HEK293 (cell line): ENCODE measurements around the gene PDC.

Source experiments
- CTCF ChIA-PET: fragments of 350-600 bp; formaldehyde crosslinking; extraction: SDS; loops from one replicate; lab custom pipeline; 2021; ENCODE audit warnings: antibody characterized with exemption; lab: Yijun Ruan, JAX
- POLR2A ChIA-PET: fragments of 300-600 bp; formaldehyde crosslinking; extraction: SDS; loops from one replicate; lab custom pipeline; 2020; ENCODE audit warnings: antibody characterized with exemption, inconsistent platforms; lab: Yijun Ruan, JAX
- H3K27ac ChIP-seq: fragments of 200-500 bp; sonication (Bioruptor generic); 2 replicates; pipeline ENCODE4 v1.5.1; 2014; ENCODE audit warnings: low read depth, low read length, control low read depth, inconsistent platforms; ENCODE audit errors: extremely low read depth
- H3K36me3 ChIP-seq, 2 experiments: fragments of 200-500 bp in 1 of 2; sonication (Bioruptor generic) in 1 of 2; 1 replicate in 1 of 2; 2 replicates in 1 of 2; pipeline ENCODE4 v1.5.1; 2014 to 2017; ENCODE audit warnings: inconsistent platforms in 2 of 2, low read length in 2 of 2; ENCODE audit not compliant: control insufficient read depth in 2 of 2, insufficient read depth in 1 of 2
- H3K4me1 ChIP-seq: fragments of 200-500 bp; sonication (Bioruptor generic); 2 replicates; pipeline ENCODE4 v1.5.1; 2014; ENCODE audit warnings: mild to moderate bottlenecking, low read length, inconsistent platforms; ENCODE audit not compliant: control insufficient read depth, insufficient read depth
- H3K4me3 ChIP-seq: 2 replicates; pipeline ENCODE4 v1.5.1; 2011; ENCODE audit warnings: low read depth, mild to moderate bottlenecking, control low read depth, low read length, moderate library complexity
- H3K9me3 ChIP-seq: fragments of 200-500 bp; sonication (Bioruptor generic); 2 replicates; pipeline ENCODE4 v1.5.1; 2014; ENCODE audit warnings: low read depth, low read length, inconsistent platforms; ENCODE audit not compliant: control insufficient read depth, insufficient read depth
- KLF16 ChIP-seq: fragments of 450-650 bp; formaldehyde crosslinking; IDR thresholded peaks from 2 replicates; pipeline ENCODE4 v1.5.1; 2017; ENCODE audit warnings: missing biosample characterization, missing genetic modification characterization
- MZF1 ChIP-seq: fragments of 450-650 bp; formaldehyde crosslinking; IDR thresholded peaks from 2 replicates; pipeline ENCODE4 v1.5.1; 2017; ENCODE audit warnings: missing biosample characterization, missing genetic modification characterization, borderline replicate concordance
- SALL2 ChIP-seq: fragments of 450-650 bp; formaldehyde crosslinking; IDR thresholded peaks from 2 replicates; pipeline ENCODE4 v1.5.0; 2017; ENCODE audit warnings: missing biosample characterization, mild to moderate bottlenecking, missing genetic modification characterization, borderline replicate concordance
- ZBTB1 ChIP-seq: fragments of 450-650 bp; formaldehyde crosslinking; IDR thresholded peaks from 2 replicates; pipeline ENCODE4 v1.5.1; 2016; ENCODE audit warnings: missing biosample characterization, missing genetic modification characterization
- ZBTB7A ChIP-seq: fragments of 450-650 bp; formaldehyde crosslinking; IDR thresholded peaks from 2 replicates; pipeline ENCODE4 v1.5.1; 2016; ENCODE audit warnings: low read depth, missing biosample characterization, missing genetic modification characterization
- ZFP41 ChIP-seq: fragments of 450-650 bp; formaldehyde crosslinking; IDR thresholded peaks from 2 replicates; pipeline ENCODE4 v1.5.1; 2016; ENCODE audit warnings: missing biosample characterization, missing genetic modification characterization, borderline replicate concordance
- ZNF10 ChIP-seq: fragments of 450-650 bp; formaldehyde crosslinking; IDR thresholded peaks from 2 replicates; pipeline ENCODE4 v1.5.1; 2017; ENCODE audit warnings: missing biosample characterization, missing genetic modification characterization
- ZNF132 ChIP-seq: fragments of 450-650 bp; formaldehyde crosslinking; IDR thresholded peaks from 2 replicates; pipeline ENCODE4 v1.5.1; 2017; ENCODE audit warnings: missing biosample characterization, missing genetic modification characterization, borderline replicate concordance
- ZNF146 ChIP-seq: fragments of 450-650 bp; formaldehyde crosslinking; IDR thresholded peaks from 2 replicates; pipeline ENCODE4 v1.5.1; 2016; ENCODE audit warnings: missing biosample characterization, missing genetic modification characterization
- ZNF155 ChIP-seq: fragments of 450-650 bp; formaldehyde crosslinking; IDR thresholded peaks from 2 replicates; pipeline ENCODE4 v1.5.1; 2016; ENCODE audit warnings: missing biosample characterization, missing genetic modification characterization
- ZNF157 ChIP-seq: fragments of 450-650 bp; formaldehyde crosslinking; IDR thresholded peaks from 2 replicates; pipeline ENCODE4 v1.5.1; 2016; ENCODE audit warnings: missing biosample characterization, missing genetic modification characterization
- ZNF214 ChIP-seq: fragments of 450-650 bp; formaldehyde crosslinking; IDR thresholded peaks from 2 replicates; pipeline ENCODE4 v1.5.1; 2017; ENCODE audit warnings: missing biosample characterization, mild to moderate bottlenecking, missing genetic modification characterization, borderline replicate concordance
- ZNF23 ChIP-seq: fragments of 450-650 bp; formaldehyde crosslinking; IDR thresholded peaks from 2 replicates; pipeline ENCODE4 v1.5.1; 2016; ENCODE audit warnings: missing biosample characterization, missing genetic modification characterization, borderline replicate concordance
- ZNF335 ChIP-seq: fragments of 450-650 bp; formaldehyde crosslinking; conservative IDR thresholded peaks from 2 replicates; pipeline ENCODE4 v1.5.1; 2016; ENCODE audit warnings: missing biosample characterization, missing genetic modification characterization
- ZNF501 ChIP-seq: fragments of 450-650 bp; formaldehyde crosslinking; IDR thresholded peaks from 2 replicates; pipeline ENCODE4 v1.5.1; 2016; ENCODE audit warnings: missing biosample characterization, missing genetic modification characterization
- ZNF544 ChIP-seq: fragments of 450-650 bp; formaldehyde crosslinking; IDR thresholded peaks from 2 replicates; pipeline ENCODE4 v1.5.0; 2017; ENCODE audit warnings: missing biosample characterization, missing genetic modification characterization
- ZNF561 ChIP-seq: fragments of 450-650 bp; IDR thresholded peaks from 2 replicates; pipeline ENCODE4 v1.5.1; 2018; ENCODE audit warnings: missing biosample characterization, missing genetic modification characterization, borderline replicate concordance
- ZNF600 ChIP-seq: fragments of 450-650 bp; formaldehyde crosslinking; IDR thresholded peaks from 2 replicates; pipeline ENCODE4 v1.5.1; 2016; ENCODE audit warnings: missing biosample characterization, missing genetic modification characterization
- ZNF621 ChIP-seq: fragments of 450-650 bp; formaldehyde crosslinking; IDR thresholded peaks from 2 replicates; pipeline ENCODE4 v1.5.1; 2017; ENCODE audit warnings: missing biosample characterization, missing genetic modification characterization
- ZNF629 ChIP-seq: fragments of 450-650 bp; formaldehyde crosslinking; IDR thresholded peaks from 2 replicates; pipeline ENCODE4 v1.5.1; 2017; ENCODE audit warnings: missing biosample characterization, missing genetic modification characterization
- ZNF658 ChIP-seq: fragments of 450-650 bp; formaldehyde crosslinking; IDR thresholded peaks from 2 replicates; pipeline ENCODE4; 2016; ENCODE audit warnings: missing biosample characterization, missing genetic modification characterization
- ZNF776 ChIP-seq: fragments of 450-650 bp; formaldehyde crosslinking; IDR thresholded peaks from 2 replicates; pipeline ENCODE4 v1.5.0; 2017; ENCODE audit warnings: missing biosample characterization, missing genetic modification characterization, borderline replicate concordance
- ZNF830 ChIP-seq: fragments of 450-650 bp; IDR thresholded peaks from 2 replicates; pipeline ENCODE4 v1.5.0; 2018; ENCODE audit warnings: missing biosample characterization, missing genetic modification characterization, low read depth, mild to moderate bottlenecking, moderate library complexity
- ZSCAN16 ChIP-seq: fragments of 450-650 bp; formaldehyde crosslinking; IDR thresholded peaks from 2 replicates; pipeline ENCODE4 v1.5.1; 2016; ENCODE audit warnings: missing biosample characterization, missing genetic modification characterization
- TF ChIP-seq, protein P1 (sequence below): fragments of 450-650 bp; formaldehyde crosslinking; IDR thresholded peaks from 2 replicates; pipeline ENCODE4 v1.5.1; 2017; ENCODE audit warnings: missing biosample characterization, missing genetic modification characterization
- TF ChIP-seq, protein P2 (sequence below): fragments of 450-650 bp; formaldehyde crosslinking; IDR thresholded peaks from 2 replicates; pipeline ENCODE4 v1.5.1; 2016; ENCODE audit warnings: missing biosample characterization, missing genetic modification characterization
- TF ChIP-seq, protein P3 (sequence below): fragments of 450-650 bp; formaldehyde crosslinking; IDR thresholded peaks from 2 replicates; pipeline ENCODE4 v1.5.1; 2016; ENCODE audit warnings: missing biosample characterization, missing genetic modification characterization, low read depth
- TF ChIP-seq, protein P4 (sequence below): IDR thresholded peaks from 2 replicates; pipeline ENCODE4 v1.6.1; 2011; ENCODE audit warnings: mild to moderate bottlenecking, low read depth, low read length, borderline replicate concordance
- TF ChIP-seq, protein P5 (sequence below): fragments of 450-650 bp; formaldehyde crosslinking; IDR thresholded peaks from 2 replicates; pipeline ENCODE4 v1.5.1; 2016; ENCODE audit warnings: missing biosample characterization, missing genetic modification characterization
- TF ChIP-seq, protein P6 (sequence below): fragments of 450-650 bp; formaldehyde crosslinking; IDR thresholded peaks from 2 replicates; pipeline ENCODE4 v1.5.1; 2017; ENCODE audit warnings: missing biosample characterization, missing genetic modification characterization

The PDC gene

DNA sequence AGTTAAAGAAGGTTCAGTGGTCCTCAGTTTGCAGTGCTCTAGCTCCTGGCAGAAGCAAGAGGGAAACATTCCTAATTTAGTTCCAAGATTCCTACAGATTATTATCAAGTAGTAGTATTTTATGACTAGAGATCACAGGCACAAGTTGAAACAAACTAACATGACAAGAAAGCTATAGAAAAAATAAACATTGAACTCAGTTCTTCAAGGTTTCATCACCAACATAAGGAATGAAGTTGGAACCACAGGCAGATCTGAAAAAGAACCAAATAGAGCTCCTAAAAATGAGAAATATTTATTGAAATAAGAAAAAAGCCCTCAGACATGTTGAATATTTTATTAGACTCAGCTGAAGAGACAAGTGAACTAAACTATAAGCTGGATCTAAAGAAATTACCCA lies 40.6 kb downstream of the PDC start:
- H3K4me1 ChIP-seq = peaks cover 2% of the 10 kb centered on the region; the same call in 1 of the 2 replicates
- CTCF ChIA-PET = interaction anchor here (0.6 kb wide), 1 partner anchor 16 kb away, joined by 3 read pairs; no protein-coding TSS in a partner anchor
- POLR2A ChIA-PET = no interaction called here

DNA sequence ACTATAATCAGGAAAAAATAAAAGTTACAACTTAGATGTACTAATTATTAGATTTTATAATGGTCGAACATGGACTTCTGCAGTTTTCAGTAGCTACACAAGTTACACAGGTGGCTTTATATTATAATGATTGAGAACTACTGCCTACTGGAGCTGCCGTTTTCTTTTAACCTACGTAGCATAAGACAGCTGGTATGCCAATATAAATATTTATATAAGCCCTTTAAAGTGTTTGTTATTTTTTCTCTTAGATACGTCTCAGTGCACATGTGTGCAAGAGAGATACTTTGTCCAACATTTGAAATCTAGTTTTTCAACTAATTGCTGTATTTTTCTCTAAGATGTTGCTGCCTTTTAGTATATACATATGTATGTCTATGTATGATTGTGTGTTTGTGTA lies 42.4 kb downstream of the PDC start:
- peaks cover 2% of the 10 kb centered on the region; the same call in 1 of the 2 replicates for H3K4me1 ChIP-seq
- CTCF ChIA-PET = interaction anchor here (1.3 kb wide), 1 partner anchor 14 kb away, joined by 3 read pairs; no protein-coding TSS in a partner anchor
- H3K4me3 ChIP-seq = no peak overlapping the region
- peaks cover 10 to 23% of the 10 kb centered on the region in 2 experiments for H3K36me3 ChIP-seq
- POLR2A ChIA-PET = no interaction called here
- no peaks in the 10 kb centered on the region for H3K9me3 ChIP-seq
- no peak overlapping the region for H3K27ac ChIP-seq
- TF ChIP-seq ZBTB7A (tag by site-specific recombination) (no peak), ZNF621 (tag by site-specific recombination) (no peak), ZNF335 (no peak), ZNF600 (tag by site-specific recombination) (no peak), ZNF23 (no peak), ZNF157 (tag by site-specific recombination) (no peak), SALL2 (tag by site-specific recombination) (no peak), ZNF629 (tag by site-specific recombination) (no peak), KLF16 (tag by site-specific recombination) (no peak), ZNF132 (tag by site-specific recombination) (no peak), ZNF10 (tag by site-specific recombination) (no peak), ZNF561 (no peak)
- TF ChIP-seq, protein P1, sequence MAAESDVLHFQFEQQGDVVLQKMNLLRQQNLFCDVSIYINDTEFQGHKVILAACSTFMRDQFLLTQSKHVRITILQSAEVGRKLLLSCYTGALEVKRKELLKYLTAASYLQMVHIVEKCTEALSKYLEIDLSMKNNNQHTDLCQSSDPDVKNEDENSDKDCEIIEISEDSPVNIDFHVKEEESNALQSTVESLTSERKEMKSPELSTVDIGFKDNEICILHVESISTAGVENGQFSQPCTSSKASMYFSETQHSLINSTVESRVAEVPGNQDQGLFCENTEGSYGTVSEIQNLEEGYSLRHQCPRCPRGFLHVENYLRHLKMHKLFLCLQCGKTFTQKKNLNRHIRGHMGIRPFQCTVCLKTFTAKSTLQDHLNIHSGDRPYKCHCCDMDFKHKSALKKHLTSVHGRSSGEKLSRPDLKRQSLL (tag by site-specific recombination) = no peak
- TF ChIP-seq, protein P2, sequence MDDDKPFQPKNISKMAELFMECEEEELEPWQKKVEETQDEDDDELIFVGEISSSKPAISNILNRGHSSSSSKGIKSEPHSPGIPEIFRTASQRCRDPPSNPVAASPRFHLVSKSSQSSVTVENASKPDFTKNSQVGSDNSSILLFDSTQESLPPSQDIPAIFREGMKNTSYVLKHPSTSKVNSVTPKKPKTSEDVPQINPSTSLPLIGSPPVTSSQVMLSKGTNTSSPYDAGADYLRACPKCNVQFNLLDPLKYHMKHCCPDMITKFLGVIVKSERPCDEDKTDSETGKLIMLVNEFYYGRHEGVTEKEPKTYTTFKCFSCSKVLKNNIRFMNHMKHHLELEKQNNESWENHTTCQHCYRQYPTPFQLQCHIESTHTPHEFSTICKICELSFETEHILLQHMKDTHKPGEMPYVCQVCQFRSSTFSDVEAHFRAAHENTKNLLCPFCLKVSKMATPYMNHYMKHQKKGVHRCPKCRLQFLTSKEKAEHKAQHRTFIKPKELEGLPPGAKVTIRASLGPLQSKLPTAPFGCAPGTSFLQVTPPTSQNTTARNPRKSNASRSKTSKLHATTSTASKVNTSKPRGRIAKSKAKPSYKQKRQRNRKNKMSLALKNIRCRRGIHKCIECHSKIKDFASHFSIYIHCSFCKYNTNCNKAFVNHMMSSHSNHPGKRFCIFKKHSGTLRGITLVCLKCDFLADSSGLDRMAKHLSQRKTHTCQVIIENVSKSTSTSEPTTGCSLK (tag by site-specific recombination) = no peak
- TF ChIP-seq, protein P3, sequence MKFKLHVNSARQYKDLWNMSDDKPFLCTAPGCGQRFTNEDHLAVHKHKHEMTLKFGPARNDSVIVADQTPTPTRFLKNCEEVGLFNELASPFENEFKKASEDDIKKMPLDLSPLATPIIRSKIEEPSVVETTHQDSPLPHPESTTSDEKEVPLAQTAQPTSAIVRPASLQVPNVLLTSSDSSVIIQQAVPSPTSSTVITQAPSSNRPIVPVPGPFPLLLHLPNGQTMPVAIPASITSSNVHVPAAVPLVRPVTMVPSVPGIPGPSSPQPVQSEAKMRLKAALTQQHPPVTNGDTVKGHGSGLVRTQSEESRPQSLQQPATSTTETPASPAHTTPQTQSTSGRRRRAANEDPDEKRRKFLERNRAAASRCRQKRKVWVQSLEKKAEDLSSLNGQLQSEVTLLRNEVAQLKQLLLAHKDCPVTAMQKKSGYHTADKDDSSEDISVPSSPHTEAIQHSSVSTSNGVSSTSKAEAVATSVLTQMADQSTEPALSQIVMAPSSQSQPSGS (tag by site-specific recombination) = no peak
- TF ChIP-seq, protein P4, sequence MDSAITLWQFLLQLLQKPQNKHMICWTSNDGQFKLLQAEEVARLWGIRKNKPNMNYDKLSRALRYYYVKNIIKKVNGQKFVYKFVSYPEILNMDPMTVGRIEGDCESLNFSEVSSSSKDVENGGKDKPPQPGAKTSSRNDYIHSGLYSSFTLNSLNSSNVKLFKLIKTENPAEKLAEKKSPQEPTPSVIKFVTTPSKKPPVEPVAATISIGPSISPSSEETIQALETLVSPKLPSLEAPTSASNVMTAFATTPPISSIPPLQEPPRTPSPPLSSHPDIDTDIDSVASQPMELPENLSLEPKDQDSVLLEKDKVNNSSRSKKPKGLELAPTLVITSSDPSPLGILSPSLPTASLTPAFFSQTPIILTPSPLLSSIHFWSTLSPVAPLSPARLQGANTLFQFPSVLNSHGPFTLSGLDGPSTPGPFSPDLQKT = no peak

More for the DNA sequence above, 40.6 kb downstream of the PDC start:
- Histone ChIP-seq H3K4me3 (no peak overlapping the region), H3K9me3 (no peaks in the 10 kb centered on the region), H3K36me3 (peaks cover 10 to 20% of the 10 kb centered on the region in 2 experiments), H3K27ac (no peak overlapping the region)
- no peak for TF ChIP-seq ZNF501
- no peak for TF ChIP-seq ZNF214 (tag by site-specific recombination)
- no peak for TF ChIP-seq ZNF776
- TF ChIP-seq, protein P5, sequence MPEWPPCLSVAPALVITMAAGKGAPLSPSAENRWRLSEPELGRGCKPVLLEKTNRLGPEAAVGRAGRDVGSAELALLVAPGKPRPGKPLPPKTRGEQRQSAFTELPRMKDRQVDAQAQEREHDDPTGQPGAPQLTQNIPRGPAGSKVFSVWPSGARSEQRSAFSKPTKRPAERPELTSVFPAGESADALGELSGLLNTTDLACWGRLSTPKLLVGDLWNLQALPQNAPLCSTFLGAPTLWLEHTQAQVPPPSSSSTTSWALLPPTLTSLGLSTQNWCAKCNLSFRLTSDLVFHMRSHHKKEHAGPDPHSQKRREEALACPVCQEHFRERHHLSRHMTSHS (tag by site-specific recombination) = no peak
- no peak for TF ChIP-seq ZNF155
- no peak for TF ChIP-seq MZF1 (tag by site-specific recombination)
- TF ChIP-seq, protein P6, sequence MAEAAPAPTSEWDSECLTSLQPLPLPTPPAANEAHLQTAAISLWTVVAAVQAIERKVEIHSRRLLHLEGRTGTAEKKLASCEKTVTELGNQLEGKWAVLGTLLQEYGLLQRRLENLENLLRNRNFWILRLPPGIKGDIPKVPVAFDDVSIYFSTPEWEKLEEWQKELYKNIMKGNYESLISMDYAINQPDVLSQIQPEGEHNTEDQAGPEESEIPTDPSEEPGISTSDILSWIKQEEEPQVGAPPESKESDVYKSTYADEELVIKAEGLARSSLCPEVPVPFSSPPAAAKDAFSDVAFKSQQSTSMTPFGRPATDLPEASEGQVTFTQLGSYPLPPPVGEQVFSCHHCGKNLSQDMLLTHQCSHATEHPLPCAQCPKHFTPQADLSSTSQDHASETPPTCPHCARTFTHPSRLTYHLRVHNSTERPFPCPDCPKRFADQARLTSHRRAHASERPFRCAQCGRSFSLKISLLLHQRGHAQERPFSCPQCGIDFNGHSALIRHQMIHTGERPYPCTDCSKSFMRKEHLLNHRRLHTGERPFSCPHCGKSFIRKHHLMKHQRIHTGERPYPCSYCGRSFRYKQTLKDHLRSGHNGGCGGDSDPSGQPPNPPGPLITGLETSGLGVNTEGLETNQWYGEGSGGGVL (tag by site-specific recombination) = no peak
- TF ChIP-seq ZNF544 (tag by site-specific recombination) = no peak
- TF ChIP-seq ZFP41 (tag by site-specific recombination) = no peak
- TF ChIP-seq ZNF146 = no peak
- no peak for TF ChIP-seq KLF16 (tag by site-specific recombination)
- TF ChIP-seq ZBTB1 (tag by site-specific recombination) = no peak
- no peak for TF ChIP-seq ZNF830 (tag by site-specific recombination)
- TF ChIP-seq ZNF658 = no peak
- no peak for TF ChIP-seq ZSCAN16 (tag by site-specific recombination)
